WTC11 (cell line): ENCODE measurements around the gene CBR1. TPM values are rescaled to one million over a fixed set of nuclear protein-coding genes. Genes with fewer than 3 reads are reported as not detected.

Experiments
- ATAC-seq: fragments of 200-7000 bp; cut with Tn5 transposase; 2 replicates; pipeline ENCODE4 v1.10.0; 2021; ENCODE audit warnings: mild to moderate bottlenecking, moderate library complexity
- CTCF ChIA-PET: fragments of 300-600 bp; sonication (Branson Sonifier 250); formaldehyde crosslinking; loops from one replicate; lab custom pipeline; 2021; ENCODE audit warnings: antibody characterized with exemption; lab: Charles Lee
- POLR2A ChIA-PET: fragments of 350-600 bp; sonication (Branson Sonifier 250); formaldehyde crosslinking; loops from one replicate; lab custom pipeline; 2021; ENCODE audit warnings: antibody characterized with exemption; lab: Charles Lee
- DNase-seq: peaks from one replicate; pipeline ENCODE4 v3.0.0; 2021; ENCODE audit warnings: low spot score
- H3K27ac Mint-ChIP-seq: 2 replicates; pipeline ENCODE4 v1.8.0; 2021; ENCODE audit warnings: mixed read lengths
- H3K27me3 Mint-ChIP-seq: 2 replicates; pipeline ENCODE4 v1.8.0; 2021; ENCODE audit warnings: low read depth, mild to moderate bottlenecking, moderate library complexity, mixed read lengths
- H3K36me3 Mint-ChIP-seq: 2 replicates; pipeline ENCODE4 v1.8.0; 2021; ENCODE audit warnings: mixed read lengths
- H3K4me1 Mint-ChIP-seq: 2 replicates; pipeline ENCODE4 v1.8.0; 2022; ENCODE audit warnings: mixed read lengths
- H3K4me3 Mint-ChIP-seq: 2 replicates; pipeline ENCODE4 v1.8.0; 2021; ENCODE audit warnings: mild to moderate bottlenecking, moderate library complexity, mixed read lengths
- H3K9me3 Mint-ChIP-seq: 2 replicates; pipeline ENCODE4 v1.8.0; 2021; ENCODE audit warnings: mixed read lengths
- CBFB ChIP-seq: sonication (generic); formaldehyde crosslinking; IDR thresholded peaks from 2 replicates; pipeline ENCODE4 v1.8.1; 2022; ENCODE audit warnings: mild to moderate bottlenecking, low read depth, missing genetic modification reagents
- CREB1 ChIP-seq: sonication (generic); formaldehyde crosslinking; IDR thresholded peaks from 2 replicates; pipeline ENCODE4 v1.8.0; 2023; ENCODE audit warnings: mild to moderate bottlenecking, missing genetic modification reagents
- ERG ChIP-seq: fragments of 250-450 bp; sonication (Bioruptor Pico); IDR thresholded peaks from 2 replicates; pipeline ENCODE4 v1.8.0; 2021; ENCODE audit warnings: mild to moderate bottlenecking
- FOXJ3 ChIP-seq: sonication (generic); formaldehyde crosslinking; IDR thresholded peaks from 2 replicates; pipeline ENCODE4 v1.9.0; 2021; ENCODE audit warnings: missing genetic modification reagents, mild to moderate bottlenecking, borderline replicate concordance
- GABPB1 ChIP-seq: sonication (generic); formaldehyde crosslinking; IDR thresholded peaks from 2 replicates; pipeline ENCODE4 v1.8.1; 2023; ENCODE audit warnings: mild to moderate bottlenecking, missing genetic modification reagents
- JAZF1 ChIP-seq: fragments of 250-450 bp; sonication (Bioruptor Pico); IDR thresholded peaks from 2 replicates; pipeline ENCODE4 v1.9.0; 2021; ENCODE audit warnings: moderate library complexity, mild to moderate bottlenecking, inconsistent platforms
- NFYB ChIP-seq: sonication (generic); formaldehyde crosslinking; conservative IDR thresholded peaks from 2 replicates; pipeline ENCODE4 v1.8.0; 2022; ENCODE audit warnings: low read depth, missing genetic modification reagents
- NR2C2 ChIP-seq: sonication (generic); formaldehyde crosslinking; IDR thresholded peaks from 2 replicates; pipeline ENCODE4 v1.8.0; 2022; ENCODE audit warnings: mild to moderate bottlenecking, missing genetic modification reagents
- NR3C1 ChIP-seq: sonication (generic); formaldehyde crosslinking; conservative IDR thresholded peaks from 2 replicates; pipeline ENCODE4 v1.8.1; 2023; ENCODE audit warnings: low read depth, mild to moderate bottlenecking, missing genetic modification reagents
- PREB ChIP-seq: sonication (generic); formaldehyde crosslinking; IDR thresholded peaks from 2 replicates; pipeline ENCODE4 v1.8.1; 2022; ENCODE audit warnings: mild to moderate bottlenecking, missing genetic modification reagents, moderate library complexity, borderline replicate concordance
- ZNF138 ChIP-seq: sonication (generic); formaldehyde crosslinking; conservative IDR thresholded peaks from 2 replicates; pipeline ENCODE4 v1.8.1; 2022; ENCODE audit warnings: mild to moderate bottlenecking, moderate library complexity, missing genetic modification reagents
- ZNF425 ChIP-seq: fragments of 250-450 bp; sonication (Bioruptor Pico); conservative IDR thresholded peaks from 2 replicates; pipeline ENCODE4 v1.9.0; 2021; ENCODE audit warnings: mild to moderate bottlenecking
- total RNA-seq: library from RNA; stranded (reverse); gene quantifications from 3 replicates; pipeline ENCODE4 v1.2.3, GENCODE V29; 2021
- TF ChIP-seq, protein P1 (sequence below): sonication (generic); formaldehyde crosslinking; IDR thresholded peaks from 2 replicates; pipeline ENCODE4 v1.8.1; 2023; ENCODE audit warnings: mild to moderate bottlenecking, missing genetic modification reagents, moderate library complexity
- TF ChIP-seq, protein P2 (sequence below): sonication (generic); formaldehyde crosslinking; IDR thresholded peaks from 2 replicates; pipeline ENCODE4 v1.8.1; 2023; ENCODE audit warnings: mild to moderate bottlenecking, missing genetic modification reagents, moderate library complexity

CBR1 gene
- total RNA-seq, 1 experiment from 2014 or later, result 167 TPM

DNA sequence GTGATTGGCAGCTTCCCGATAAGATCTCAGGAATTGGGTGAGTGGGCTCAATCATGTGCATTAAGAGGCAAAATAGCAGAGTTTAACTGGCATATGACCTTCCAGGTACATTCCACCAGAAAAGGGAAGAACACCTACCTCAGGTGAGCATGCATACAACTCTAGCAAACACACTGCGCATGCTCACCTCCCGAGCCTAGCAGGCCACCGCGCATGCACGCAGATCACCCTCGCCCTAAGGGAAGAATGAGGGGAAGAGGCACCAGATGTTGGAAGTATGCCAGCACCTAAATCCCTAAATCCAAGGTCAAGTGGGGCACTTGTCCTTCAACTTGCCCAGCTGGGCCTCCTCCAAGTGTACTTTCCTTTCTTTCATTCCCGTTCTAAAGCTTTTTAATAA lies 41.4 kb downstream of the CBR1 start (continued):
- TF ChIP-seq PREB (CRISPR knock-in tag), result no peak
- no peak for TF ChIP-seq NR2C2 (CRISPR knock-in tag)
- TF ChIP-seq, protein P1, sequence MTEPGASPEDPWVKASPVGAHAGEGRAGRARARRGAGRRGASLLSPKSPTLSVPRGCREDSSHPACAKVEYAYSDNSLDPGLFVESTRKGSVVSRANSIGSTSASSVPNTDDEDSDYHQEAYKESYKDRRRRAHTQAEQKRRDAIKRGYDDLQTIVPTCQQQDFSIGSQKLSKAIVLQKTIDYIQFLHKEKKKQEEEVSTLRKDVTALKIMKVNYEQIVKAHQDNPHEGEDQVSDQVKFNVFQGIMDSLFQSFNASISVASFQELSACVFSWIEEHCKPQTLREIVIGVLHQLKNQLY, result no peak
- no peak for TF ChIP-seq NFYB (CRISPR knock-in tag)
- no peak for TF ChIP-seq NR3C1 (CRISPR knock-in tag)

GRCh38 chr21:36113647-36114428 lies 44.0 kb downstream of the CBR1 start:
- Mint-ChIP-seq H3K36me3 (peaks cover 40% of the 10 kb centered on the region), H3K27ac (peak overlapping the region; percentile 81; the same call in 1 of the 2 replicates), H3K4me1 (peaks cover 47% of the 10 kb centered on the region), H3K4me3 (no peak overlapping the region), H3K27me3 (no peaks in the 10 kb centered on the region), H3K9me3 (peaks cover 10% of the 10 kb centered on the region)
- ChIA-PET CTCF (interaction anchor here (1.1 to 3.1 kb wide), 6 partner anchors 9 to 78 kb away, joined by 3 to 13 read pairs (median 6); partner anchors contain the start of gene SETD4), POLR2A (interaction anchor here (0.7 kb wide), 1 partner anchor 15 kb away, joined by 7 read pairs; no protein-coding TSS in a partner anchor)
- ATAC-seq (no peak), DNase-seq (no peak)
- TF ChIP-seq FOXJ3 (CRISPR knock-in tag) (no peak), GABPB1 (0 out of 2 replicates have a peak, but pooled peaks have one; percentile 30)

DNA sequence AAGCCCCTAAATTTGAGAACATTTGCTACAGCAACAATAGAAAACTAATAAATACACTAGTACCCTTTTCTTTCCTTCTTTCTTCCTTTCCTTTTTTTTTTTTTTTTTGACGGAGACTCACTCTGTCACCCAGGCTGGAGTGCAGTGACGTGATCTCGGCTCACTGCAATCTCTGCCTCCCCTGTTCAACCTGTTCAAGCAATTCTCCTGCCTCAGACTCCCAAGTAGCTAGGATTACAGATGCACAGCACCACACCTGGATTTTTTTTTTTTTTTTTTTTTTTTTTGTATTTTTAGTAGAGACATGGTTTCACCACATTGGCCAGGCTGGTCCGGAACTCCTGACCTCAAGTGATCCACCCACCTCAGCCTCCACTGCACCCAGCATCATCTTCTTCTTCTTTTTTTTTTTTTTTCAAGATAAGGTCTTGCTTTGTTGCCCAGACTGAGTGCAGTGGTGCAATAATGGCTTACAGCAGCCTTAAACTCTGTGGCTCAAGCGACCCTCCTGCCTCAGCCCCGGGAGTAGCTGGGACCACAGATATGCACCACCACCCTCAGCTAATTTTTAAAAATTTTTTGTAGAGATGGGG lies 45.4 kb downstream of the CBR1 start:
- no peak for ATAC-seq
- no peak for DNase-seq
- peaks cover 27% of the 10 kb centered on the region for H3K36me3 Mint-ChIP-seq
- POLR2A ChIA-PET, result no interaction called here
- H3K4me3 Mint-ChIP-seq, result no peak overlapping the region
- peaks cover 10% of the 10 kb centered on the region for H3K9me3 Mint-ChIP-seq
- H3K27ac Mint-ChIP-seq, result 0 out of 2 replicates have a peak overlapping the region, but pooled peaks have one; percentile 18
- no peaks in the 10 kb centered on the region for H3K27me3 Mint-ChIP-seq
- TF ChIP-seq JAZF1 (CRISPR knock-in tag), result no peak
- TF ChIP-seq ZNF138, result no peak
- TF ChIP-seq NR2C2 (CRISPR knock-in tag), result no peak
- TF ChIP-seq, protein P2, sequence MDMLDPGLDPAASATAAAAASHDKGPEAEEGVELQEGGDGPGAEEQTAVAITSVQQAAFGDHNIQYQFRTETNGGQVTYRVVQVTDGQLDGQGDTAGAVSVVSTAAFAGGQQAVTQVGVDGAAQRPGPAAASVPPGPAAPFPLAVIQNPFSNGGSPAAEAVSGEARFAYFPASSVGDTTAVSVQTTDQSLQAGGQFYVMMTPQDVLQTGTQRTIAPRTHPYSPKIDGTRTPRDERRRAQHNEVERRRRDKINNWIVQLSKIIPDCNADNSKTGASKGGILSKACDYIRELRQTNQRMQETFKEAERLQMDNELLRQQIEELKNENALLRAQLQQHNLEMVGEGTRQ (CRISPR knock-in tag), result no peak
- no peak for TF ChIP-seq CBFB (CRISPR knock-in tag)
- TF ChIP-seq CREB1 (CRISPR knock-in tag), result no peak
- no peak for TF ChIP-seq ZNF425
- TF ChIP-seq ERG (CRISPR knock-in tag), result no peak
- CTCF ChIA-PET, result interaction anchor here (0.6 to 2.3 kb wide), 5 partner anchors 8 to 86 kb away, joined by 3 to 7 read pairs (median 3); no protein-coding TSS in a partner anchor
- H3K4me1 Mint-ChIP-seq, result peaks cover 34% of the 10 kb centered on the region
